Ramos (cell line): ENCODE data around the gene TRIP11.

Experiments
- in situ Hi-C: fragments of 300-500 bp; cut with MboI; formaldehyde crosslinking; loops from one replicate; pipeline ENCODE4 v1.14.3; 2022; ENCODE audit warnings: low sequenced_read_pairs; ENCODE audit not compliant: unreplicated experiment

TRIP11 gene

GRCh38 chr14:91926131-91926890 lies 113.5 kb downstream of the TRIP11 start:
- in situ Hi-C loops, result no loop called here

DNA sequence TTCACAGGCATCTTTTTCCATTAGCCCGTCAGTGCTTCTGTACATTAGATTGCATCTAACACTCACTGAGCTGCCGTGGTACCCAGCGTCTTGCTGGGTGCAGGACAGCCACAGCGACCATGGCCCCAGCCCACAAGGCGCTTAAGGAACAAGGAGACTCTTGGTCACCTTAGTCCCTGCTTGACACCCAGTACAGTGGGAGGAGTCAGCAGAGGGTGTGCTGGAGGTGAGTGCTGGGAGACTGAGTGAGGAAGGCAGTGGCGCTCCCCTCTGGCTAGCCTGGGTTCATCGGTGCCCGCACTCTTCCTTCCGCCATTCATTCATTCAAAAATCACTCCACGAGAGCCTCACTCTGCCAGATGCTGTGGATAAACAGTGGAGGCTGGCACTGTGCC lies 114.1 kb downstream of the TRIP11 start:
- in situ Hi-C loops, result no loop called here

DNA sequence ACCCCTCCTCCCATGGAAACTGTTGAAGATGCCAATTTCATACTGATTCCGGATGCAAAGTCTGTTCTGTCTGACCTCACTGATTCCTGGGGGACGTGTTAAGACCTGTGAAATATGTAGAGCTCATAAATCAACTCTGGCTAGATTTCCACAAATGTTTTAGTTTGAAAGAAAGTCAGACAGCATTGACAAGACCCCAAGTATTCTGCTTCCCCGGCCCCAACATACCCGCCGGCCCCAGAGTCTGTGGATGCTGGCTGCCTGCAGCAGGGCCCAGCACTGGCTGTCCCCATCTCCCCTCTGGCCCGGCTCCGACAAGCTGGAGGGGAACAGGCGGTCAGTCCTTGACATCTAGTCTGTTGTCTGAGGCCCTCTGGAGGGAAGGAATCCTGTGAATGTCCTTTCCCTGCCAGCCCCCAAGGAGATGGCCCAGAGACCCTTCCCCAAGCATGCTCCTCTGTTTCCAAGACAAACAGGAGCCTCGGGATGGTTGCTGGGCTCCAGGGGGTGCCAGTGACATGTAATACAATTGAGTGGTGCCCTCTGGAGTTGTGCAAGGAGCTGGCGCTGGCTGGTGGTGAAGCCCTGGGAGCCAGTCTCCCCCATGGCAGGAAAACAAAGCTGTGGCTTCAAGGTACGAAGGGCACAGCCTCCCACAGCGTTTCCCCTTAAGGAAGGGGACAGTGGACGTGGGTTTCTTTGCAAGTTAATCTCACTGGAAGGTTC lies 114.7 kb downstream of the TRIP11 start:
- in situ Hi-C loops, result no loop called here

GRCh38 chr14:91920526-91920925 lies 119.3 kb downstream of the TRIP11 start:
- in situ Hi-C loops, result no loop called here

DNA sequence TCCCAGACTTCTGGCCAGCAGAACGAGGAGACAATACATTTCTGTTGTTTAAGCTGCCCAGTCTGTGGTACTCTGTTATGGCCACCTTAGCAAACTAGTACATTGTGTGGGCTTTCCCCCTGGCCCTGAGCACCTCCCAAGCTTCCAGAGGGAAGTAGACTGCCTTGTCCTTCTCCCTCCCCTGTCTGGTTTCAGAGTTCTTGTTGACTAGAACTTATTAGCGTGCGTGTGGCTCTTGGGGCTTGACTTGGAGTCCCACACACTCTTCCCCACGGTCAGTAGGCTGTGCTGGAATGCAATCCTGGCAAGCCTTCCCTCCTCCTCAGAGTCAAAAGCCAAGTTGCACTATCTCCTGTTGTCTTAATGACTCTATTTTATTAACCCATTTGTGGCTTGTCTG lies 120.0 kb downstream of the TRIP11 start:
- in situ Hi-C loops, result no loop called here

DNA sequence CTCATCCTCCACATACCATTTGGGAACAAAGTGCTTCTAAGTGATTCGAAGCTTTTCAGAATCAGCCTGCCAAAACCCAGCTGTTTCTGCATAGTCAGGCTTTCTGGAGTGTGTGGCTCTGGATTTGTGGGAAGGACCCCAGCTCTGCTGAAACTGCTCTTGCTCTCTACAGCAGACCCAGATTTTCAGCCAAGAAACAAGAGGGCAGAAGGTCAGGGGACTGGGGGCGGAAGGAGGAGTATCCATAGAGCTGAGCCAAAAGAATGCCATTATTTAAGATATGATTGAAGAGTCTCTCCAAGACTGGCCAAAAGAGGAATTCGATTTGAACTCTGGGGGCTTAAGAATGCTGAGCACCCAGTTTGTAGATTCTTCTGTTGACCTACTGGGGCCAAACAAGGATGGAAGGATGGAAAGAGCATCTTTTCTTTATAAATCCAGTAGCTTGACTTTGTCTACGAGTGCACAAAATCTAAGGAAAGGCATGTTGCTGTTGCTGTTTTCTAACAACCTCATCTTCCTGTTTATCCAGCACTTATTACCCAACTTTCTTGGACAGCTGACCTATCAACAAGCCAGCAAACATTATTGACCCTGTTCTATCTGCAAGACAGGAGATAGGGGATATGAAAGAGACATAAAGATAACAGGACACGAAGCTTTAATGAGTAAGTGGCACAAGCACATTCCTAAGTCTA lies 121.5 kb downstream of the TRIP11 start:
- in situ Hi-C loops, result no loop called here
